ENCODE data around the gene PDP2.
"Not testable (repeated sequence)": the region's sequence is repeated elsewhere in the genome, so short reads cannot be mapped to it uniquely, and the experiment has no call there.

Gene PDP2

DNA sequence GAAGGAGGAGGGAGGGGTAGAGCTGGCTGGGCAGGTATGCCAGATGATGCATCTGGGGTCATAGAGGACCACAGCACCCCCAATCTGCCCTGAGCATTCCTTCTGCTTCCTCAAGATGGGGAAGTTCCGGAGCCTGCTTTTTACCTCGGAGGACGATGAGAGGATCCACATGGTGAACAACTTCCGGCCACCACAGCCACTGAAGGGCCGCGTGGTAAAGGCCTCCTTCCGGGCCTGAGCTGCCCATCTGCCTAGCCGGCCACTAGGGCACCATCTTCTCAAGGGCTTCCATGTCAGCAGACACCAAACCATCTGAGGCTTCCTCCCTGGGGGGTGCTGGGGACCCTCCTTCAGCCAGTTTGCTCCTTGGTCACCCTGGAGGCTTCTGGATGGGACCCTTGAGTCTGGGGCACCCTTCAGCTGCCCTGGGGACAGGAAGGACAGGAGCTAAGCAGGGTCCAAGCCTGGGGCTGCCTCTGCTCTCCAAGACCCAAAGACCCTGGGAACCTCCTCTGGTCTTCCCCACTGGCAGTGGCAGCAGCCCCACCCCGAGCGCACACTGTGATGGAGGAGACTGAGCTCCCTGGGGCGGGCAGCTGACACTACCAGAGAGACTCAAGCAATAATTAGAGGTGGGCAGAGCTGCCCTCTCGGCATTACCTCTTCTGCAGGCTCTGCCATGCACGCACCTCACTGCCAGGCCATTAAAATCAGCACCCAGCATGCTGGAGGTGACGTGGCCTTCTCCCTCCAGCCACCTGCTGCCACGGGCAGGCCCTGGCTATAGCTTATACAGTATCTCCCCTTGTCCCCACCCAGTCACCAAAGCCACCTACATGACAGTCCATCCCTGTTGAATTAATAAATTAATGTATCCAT is 26.8 kb upstream of the PDP2 start:
- no peak for DNase-seq (ENCODE audit: low spot score)

GRCh38 chr16:66856184-66856730 is 24.1 kb upstream of the PDP2 start:
- no peak for DNase-seq (ENCODE audit: low spot score)

- no peak for DNase-seq (ENCODE audit: low spot score)
Measured at GRCh38 chr16:66856801-66857200, 23.5 kb upstream of the PDP2 start.

DNA sequence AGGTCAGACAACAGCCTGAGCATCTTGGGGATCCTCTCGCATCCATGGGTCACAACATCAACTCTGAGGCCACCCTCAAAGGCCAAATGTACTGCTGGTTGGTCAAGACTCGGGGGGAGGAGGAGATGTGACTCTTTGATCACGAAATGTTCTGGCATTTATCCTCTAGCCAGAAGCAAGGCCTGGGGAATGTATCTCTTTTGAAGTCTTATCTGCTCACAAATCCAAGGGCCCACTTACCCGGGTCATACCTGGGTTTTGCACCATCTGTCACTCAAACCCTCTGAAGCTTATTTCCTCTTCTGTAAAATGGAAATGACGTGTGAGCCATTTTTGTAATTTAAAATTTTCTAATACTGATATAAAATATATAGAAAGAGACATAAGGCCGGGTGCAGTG is 22.9 kb upstream of the PDP2 start:
- no peak for DNase-seq (ENCODE audit: low spot score)

- DNase-seq (ENCODE audit: low spot score) = no peak
Measured at GRCh38 chr16:66858740-66859396, 21.4 kb upstream of the PDP2 start.

DNA sequence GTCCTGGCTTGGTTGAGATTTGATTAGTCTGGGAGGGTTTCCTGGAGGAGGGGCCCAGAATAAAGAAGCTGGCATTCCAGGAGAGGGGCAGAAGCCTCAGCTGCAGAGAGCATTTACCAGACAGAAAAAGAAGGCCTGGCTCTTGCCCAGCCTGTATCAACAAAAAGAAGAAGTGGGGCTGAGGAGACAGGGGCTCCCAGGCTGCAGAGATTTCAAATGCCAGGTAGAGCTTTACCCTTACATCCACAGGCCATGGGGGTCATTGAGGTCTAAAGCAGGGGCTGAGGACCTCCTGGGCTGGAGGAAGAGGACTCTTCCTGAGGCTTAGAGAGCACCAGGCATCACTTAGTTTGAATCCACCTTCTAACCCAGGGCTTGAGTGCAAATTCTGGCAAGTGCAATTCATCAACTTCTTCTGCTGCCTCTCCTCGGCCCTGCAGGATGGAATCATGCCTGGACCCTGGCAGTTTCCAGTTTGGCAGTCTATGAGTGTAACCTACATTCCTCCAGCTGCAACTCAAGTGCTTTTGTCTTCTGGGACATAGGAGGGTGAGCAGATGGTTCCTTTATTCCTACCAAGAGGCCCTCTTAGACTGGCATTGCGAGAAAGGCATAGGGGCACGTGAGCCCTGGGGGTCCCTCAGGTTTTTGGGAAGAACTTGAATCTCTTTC is 20.8 kb upstream of the PDP2 start:
- no peak for DNase-seq (ENCODE audit: low spot score)

GRCh38 chr16:66862023-66862520 is 18.2 kb upstream of the PDP2 start:
- DNase-seq (ENCODE audit: low spot score) = no peak

DNA sequence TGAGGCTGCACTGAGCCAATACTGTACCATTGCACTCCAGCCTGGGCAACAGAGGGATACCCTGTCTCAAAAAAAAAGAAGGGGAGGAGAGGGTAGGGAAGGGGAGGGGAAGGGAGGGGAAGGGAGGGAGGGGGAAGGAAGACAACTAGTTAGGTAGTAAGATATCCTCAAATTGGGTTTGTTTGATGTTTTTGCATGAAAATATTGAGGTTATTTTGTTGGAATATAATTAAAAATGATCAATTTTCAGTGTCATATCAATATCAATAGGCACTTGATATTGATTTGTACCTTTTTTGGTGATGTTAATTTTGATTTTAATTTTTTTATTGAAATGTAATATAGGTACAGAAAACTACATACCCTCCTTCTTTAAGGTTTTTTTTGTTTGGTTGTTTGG is 16.6 kb upstream of the PDP2 start:
- no peak for DNase-seq (ENCODE audit: low spot score)

DNA sequence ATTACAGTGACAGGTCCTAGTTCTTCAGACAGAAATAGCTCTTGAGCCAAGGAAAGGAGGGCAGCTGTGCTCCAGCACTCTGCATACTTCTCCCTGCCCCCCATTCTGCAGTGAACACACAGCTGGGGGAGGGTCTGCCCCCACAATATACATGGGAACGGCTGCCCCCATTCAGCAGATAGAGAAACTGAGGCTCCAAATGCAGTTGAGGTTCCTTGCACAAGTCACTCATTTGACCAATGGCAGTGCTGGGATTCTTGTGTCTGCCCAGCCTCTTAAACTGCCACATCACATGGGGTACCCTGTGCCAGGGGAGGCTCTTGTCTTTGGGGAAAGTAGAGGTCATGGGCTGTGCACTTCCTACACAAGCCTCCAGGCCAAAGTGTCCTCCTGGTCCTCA is 10.9 kb upstream of the PDP2 start:
- no peak for DNase-seq (ENCODE audit: low spot score)

GRCh38 chr16:66871363-66871762 is 9.0 kb upstream of the PDP2 start:
- DNase-seq (ENCODE audit: low spot score) = not testable (repeated sequence)

GRCh38 chr16:66871840-66872239 is 8.5 kb upstream of the PDP2 start:
- no peak for DNase-seq (ENCODE audit: low spot score)

- no peak for DNase-seq (ENCODE audit: low spot score)
Measured at GRCh38 chr16:66872559-66872942, 7.8 kb upstream of the PDP2 start.

DNA sequence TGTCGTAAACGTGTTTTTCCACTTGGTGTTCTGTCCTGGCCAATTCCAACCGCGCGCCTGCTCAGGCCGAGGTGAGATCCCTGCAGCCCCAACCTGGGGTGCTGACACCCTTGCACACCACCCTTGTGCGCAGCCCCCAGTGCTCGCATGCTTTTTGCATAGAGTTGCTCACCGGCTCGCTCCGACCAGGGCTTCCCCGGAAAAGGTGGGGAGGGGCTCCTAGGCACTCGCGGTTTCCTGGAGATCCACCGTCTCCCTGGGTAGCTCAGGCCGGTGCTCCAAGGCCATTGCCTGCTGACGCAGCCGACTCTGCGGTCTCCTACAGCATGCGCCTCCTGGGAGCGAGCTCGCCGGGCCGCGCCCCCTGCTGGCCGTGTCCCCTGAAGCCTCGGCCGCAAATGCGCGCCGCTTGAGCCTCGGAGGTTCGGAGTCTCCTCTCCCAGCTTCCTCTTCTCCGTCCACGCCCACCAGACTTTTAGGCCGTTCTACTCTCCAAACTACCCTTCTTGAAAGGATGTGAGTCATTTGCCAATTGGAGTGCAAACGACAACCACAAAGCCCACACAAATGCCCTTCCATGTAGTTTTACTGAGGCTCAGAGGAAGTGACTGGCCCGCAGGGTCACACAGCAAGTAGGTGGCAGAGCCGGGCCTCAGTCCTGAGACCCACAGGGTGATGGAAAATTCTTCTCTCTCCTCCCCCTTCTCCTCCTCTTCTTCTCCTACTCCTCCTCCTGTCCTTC is 7.2 kb upstream of the PDP2 start:
- DNase-seq (ENCODE audit: low spot score) = peak; percentile 93

GRCh38 chr16:66873685-66874055 is 6.6 kb upstream of the PDP2 start:
- no peak for DNase-seq (ENCODE audit: low spot score)

GRCh38 chr16:66874079-66874775 is 6.1 kb upstream of the PDP2 start:
- DNase-seq (ENCODE audit: low spot score) = no peak

GRCh38 chr16:66878067-66878466 is 2.2 kb upstream of the PDP2 start:
- DNase-seq (ENCODE audit: low spot score) = no peak

DNA sequence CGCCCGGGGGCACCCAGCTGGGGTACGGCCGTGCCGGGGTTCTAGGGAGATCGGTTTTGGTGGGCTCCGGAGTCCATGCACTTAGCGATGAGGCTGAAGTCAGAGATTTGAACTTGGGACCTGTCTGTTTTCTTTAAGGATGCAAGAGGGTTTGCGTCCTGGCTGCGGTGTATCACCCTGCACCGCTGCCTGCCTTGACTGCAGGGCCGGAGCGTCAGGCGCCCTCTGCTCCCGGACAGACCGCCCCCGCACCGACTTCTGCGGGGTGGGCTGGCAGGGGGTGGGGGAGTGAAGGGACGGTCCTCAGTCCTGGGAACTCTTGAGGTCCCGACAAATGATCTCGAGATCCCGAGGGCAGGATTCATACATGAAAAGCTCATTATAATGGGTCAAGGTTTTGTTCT is 701 bp downstream of the PDP2 start:
- DNase-seq (ENCODE audit: low spot score) = no peak

GRCh38 chr16:66881560-66881959 is 1.2 kb downstream of the PDP2 start:
- DNase-seq (ENCODE audit: low spot score) = no peak

- DNase-seq (ENCODE audit: low spot score) = no peak
Measured at GRCh38 chr16:66881964-66882508, 1.7 kb downstream of the PDP2 start.

GRCh38 chr16:66882702-66883101 is 2.4 kb downstream of the PDP2 start:
- no peak for DNase-seq (ENCODE audit: low spot score)

DNA sequence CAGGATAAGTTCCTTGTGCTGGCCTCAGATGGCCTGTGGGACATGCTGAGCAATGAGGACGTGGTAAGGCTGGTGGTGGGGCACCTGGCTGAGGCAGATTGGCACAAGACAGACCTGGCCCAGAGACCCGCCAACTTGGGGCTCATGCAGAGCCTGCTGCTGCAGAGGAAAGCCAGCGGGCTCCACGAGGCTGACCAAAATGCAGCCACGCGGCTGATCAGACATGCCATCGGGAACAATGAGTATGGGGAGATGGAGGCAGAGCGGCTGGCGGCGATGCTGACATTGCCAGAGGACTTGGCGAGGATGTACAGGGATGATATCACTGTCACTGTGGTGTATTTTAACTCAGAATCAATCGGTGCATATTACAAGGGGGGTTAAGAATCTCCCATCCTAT is 5.2 kb downstream of the PDP2 start:
- DNase-seq (ENCODE audit: low spot score) = no peak

All from Ammon's horn (tissue), 1 donor.